Psoas muscle (tissue), 8 donors: ENCODE results near the gene MBOAT7. TPM values are rescaled to one million over a fixed set of nuclear protein-coding genes. Genes with fewer than 3 reads are reported as not detected.

Source experiments
- ATAC-seq, 4 donors: fragments of 200-7000 bp; cut with Tn5 transposase; one replicate each; pipeline ENCODE4 v1.9.1; 2020; ENCODE audit warnings: moderate library complexity in 3 of 4, mild to moderate bottlenecking in 2 of 4
- DNase-seq, 2 donors: peaks; one replicate each; pipeline ENCODE4 v3.0.0-alpha.2; 2020
- H3K27ac ChIP-seq: fragments of 200-600 bp; one replicate; pipeline ENCODE4 v1.8.0; 2022
- H3K27me3 ChIP-seq, 3 donors: fragments of 200-600 bp in 1 of 3; one replicate each; pipeline versions ENCODE4 v1.6.1 to v1.8.0; 2013 to 2022; ENCODE audit warnings: low read length in 2 of 3, mild to moderate bottlenecking in 2 of 3, moderate library complexity in 1 of 3; ENCODE audit not compliant: insufficient read depth in 3 of 3
- H3K36me3 ChIP-seq, 2 donors: fragments of 200-600 bp in 1 of 2; one replicate each; pipeline versions ENCODE4 v1.6.1 to v1.8.0; 2013 to 2022; ENCODE audit warnings: low read depth in 1 of 2, mild to moderate bottlenecking in 1 of 2, moderate library complexity in 1 of 2; ENCODE audit not compliant: insufficient read depth in 1 of 2
- H3K4me1 ChIP-seq: fragments of 200-600 bp; one replicate; pipeline ENCODE4 v1.8.0; 2022
- H3K4me3 ChIP-seq: fragments of 200-600 bp; one replicate; pipeline ENCODE4 v1.8.0; 2022; ENCODE audit warnings: mild to moderate bottlenecking
- H3K9me3 ChIP-seq: fragments of 200-600 bp; one replicate; pipeline ENCODE4 v1.8.0; 2022
- WGBS, 3 donors: extraction: QIAGEN DNeasy Blood & Tissue Kit; methylation state at CpG; one replicate each; pipeline versions ENCODE4 v1.1.6 to v1.1.7; 2013; 5-methylcytosine and 5-hydroxymethylcytosine counted together
- intact Hi-C, 2 donors: fragments of 100-400 bp; cut with DNase I; formaldehyde crosslinking; loops; one replicate each; pipeline versions ENCODE4 v1.11.0 to v1.14.2; 2022
- polyA plus RNA-seq, 3 donors: library from polyadenylated mRNA; stranded (reverse); fragments of 200-250 nt; gene quantifications; one replicate each; pipeline ENCODE4 v1.2.3, GENCODE V29; 2013
- total RNA-seq, 4 donors: library from RNA; stranded (reverse); fragmentation: NEBNext Ultra II Directional in 2 of 4; extraction: Animal tissue kit (Norgen Biotek cat#: 25700) in 2 of 4; gene quantifications; one replicate each; pipeline versions ENCODE4 v1.2.1 to v1.2.4, GENCODE V29; 2021 to 2023
- TF ChIP-seq, protein P1 (sequence below): fragments of 200-600 bp; IDR thresholded peaks from one replicate; pipeline ENCODE4 v1.8.0; 2022; ENCODE audit warnings: antibody characterized with exemption
- donor health status: healthy with polysubstance abuse.
- donor health status: DM: no; HTN: no; CAD: no; lungs with moderate emphysema.
- donor health status: Bipolar disorder and iron deficiency.
- donor health status: healthy.
- donor health status: DM: yes; HTN: yes; CAD: no.
- donor health status: DM: no; HTN: no; CAD: no.
- donor health status: DM: no; HTN: no; CAD: no.
- donor health status: DM: yes; HTN: yes; CAD: no.

MBOAT7 gene
- total and polyA plus RNA-seq, 7 donors: 6.2 to 17.8 (median 10.1) TPM

DNA sequence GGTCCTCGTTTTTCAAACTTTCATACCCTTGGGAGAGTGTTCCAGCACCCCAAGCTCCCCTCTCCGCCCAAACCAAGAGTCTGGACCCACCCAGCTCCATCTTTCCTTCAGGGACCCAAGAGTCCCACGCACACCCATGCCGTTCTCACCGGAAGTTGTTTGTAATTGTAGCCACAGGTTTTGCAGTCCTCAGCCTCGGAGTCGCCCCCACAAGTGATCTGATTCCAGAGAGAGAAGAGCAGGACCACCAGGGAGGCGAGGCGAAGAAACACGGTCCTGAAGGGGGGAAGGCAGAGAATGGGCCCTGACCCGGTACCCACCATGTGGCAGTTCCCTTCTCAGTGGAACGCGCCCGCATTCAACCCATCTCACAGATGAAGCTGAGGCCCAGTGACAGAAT lies 26.5 kb downstream of the MBOAT7 start:
- TF ChIP-seq, protein P1, sequence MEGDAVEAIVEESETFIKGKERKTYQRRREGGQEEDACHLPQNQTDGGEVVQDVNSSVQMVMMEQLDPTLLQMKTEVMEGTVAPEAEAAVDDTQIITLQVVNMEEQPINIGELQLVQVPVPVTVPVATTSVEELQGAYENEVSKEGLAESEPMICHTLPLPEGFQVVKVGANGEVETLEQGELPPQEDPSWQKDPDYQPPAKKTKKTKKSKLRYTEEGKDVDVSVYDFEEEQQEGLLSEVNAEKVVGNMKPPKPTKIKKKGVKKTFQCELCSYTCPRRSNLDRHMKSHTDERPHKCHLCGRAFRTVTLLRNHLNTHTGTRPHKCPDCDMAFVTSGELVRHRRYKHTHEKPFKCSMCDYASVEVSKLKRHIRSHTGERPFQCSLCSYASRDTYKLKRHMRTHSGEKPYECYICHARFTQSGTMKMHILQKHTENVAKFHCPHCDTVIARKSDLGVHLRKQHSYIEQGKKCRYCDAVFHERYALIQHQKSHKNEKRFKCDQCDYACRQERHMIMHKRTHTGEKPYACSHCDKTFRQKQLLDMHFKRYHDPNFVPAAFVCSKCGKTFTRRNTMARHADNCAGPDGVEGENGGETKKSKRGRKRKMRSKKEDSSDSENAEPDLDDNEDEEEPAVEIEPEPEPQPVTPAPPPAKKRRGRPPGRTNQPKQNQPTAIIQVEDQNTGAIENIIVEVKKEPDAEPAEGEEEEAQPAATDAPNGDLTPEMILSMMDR: no peak
- Histone ChIP-seq H3K4me3 (peak overlapping the region; percentile 55), H3K36me3 (peaks cover 0 to 5% of the 10 kb centered on the region in 2 donors), H3K9me3 (no peaks in the 10 kb centered on the region), H3K4me1 (peaks cover 27% of the 10 kb centered on the region), H3K27ac (no peak overlapping the region), H3K27me3 (peaks cover 0 to 16% (median 0%) of the 10 kb centered on the region in 3 donors)
- ATAC-seq: no peak
- intact Hi-C loops: loop anchor here in 1 of 2 donors (10.0 kb wide), 1 partner anchor 232 kb away; no protein-coding TSS in a partner anchor
- DNase-seq: no peak
- 66 to 80% (median 71%) methylated on average over 14 of the region's 14 CpGs for WGBS, 3 donors

DNA sequence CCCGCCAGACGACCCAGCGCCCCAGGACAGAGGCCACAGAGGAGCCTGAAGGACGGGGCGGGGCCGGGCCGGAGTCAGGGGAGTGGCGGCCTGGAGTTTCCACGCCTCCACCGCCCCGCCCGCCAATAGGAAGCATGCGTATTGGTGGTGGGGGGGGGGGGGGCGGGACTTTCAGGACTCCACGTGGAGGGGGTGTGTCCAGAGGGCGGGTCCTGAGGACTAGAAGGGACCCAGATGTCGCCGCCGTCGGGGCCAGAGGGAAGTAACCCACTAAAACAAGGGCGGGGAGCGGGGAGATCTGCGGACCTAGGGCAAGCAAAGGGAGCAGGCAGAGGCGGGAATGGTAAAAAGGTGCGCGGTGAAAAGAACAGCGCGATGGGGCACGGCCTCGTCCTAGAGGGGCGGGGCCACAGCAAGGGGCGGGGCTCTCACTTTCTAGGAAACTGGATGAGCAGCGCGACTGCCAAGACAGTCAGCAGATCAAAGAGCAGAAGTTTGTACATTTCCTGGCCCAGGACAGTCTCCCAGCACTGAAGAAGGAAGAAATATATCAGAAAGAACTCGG lies 27.1 kb downstream of the MBOAT7 start:
- H3K9me3 ChIP-seq: no peaks in the 10 kb centered on the region
- TF ChIP-seq, protein P1: no peak
- 4 to 5% (median 5%) methylated on average over 29 to 35 of the region's 35 CpGs for WGBS, 3 donors
- H3K36me3 ChIP-seq: peaks cover 0 to 10% of the 10 kb centered on the region in 2 donors
- intact Hi-C loops: loop anchor here in 1 of 2 donors (10.0 kb wide), 1 partner anchor 232 kb away; no protein-coding TSS in a partner anchor
- no peak overlapping the region for H3K27ac ChIP-seq
- ATAC-seq: peak; percentile 17 to 43 (median 40)
- peak; percentile 86 to 90 for DNase-seq
- H3K4me1 ChIP-seq: peaks cover 27% of the 10 kb centered on the region
- H3K27me3 ChIP-seq: peaks cover 0 to 16% (median 0%) of the 10 kb centered on the region in 3 donors
- peak overlapping the region; percentile 55 for H3K4me3 ChIP-seq

DNA sequence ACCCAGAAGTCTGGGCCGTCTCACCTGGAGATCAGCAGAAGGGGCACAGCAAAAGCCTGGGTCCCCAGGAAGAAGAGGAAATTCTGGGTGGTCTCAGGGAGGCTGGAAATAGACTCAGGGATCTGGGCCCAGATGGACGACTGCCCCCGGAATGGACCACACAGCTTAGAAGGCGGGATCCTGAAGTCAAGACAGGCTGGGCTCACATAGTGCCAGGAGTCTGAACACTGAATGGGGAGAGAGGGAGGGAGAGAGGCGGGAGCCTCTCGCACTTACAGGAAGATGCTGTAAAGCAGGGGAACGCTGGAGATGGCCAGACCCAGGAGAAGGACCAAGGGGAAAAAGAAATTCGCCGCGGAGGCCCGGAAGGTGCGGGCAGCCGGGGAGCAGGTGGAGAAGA lies 28.5 kb downstream of the MBOAT7 start:
- Histone ChIP-seq H3K36me3 (peaks cover 2 to 25% of the 10 kb centered on the region in 2 donors), H3K4me1 (peaks cover 27% of the 10 kb centered on the region), H3K9me3 (no peaks in the 10 kb centered on the region), H3K27me3 (peaks cover 0 to 9% (median 0%) of the 10 kb centered on the region in 3 donors), H3K27ac (no peak overlapping the region), H3K4me3 (peak overlapping the region; percentile 89)
- 41 to 49% (median 48%) methylated on average over 12 to 13 of the region's 13 CpGs for WGBS, 3 donors
- TF ChIP-seq, protein P1: no peak
- intact Hi-C loops: loop anchor here in 1 of 2 donors (10.0 kb wide), 1 partner anchor 234 kb away; no protein-coding TSS in a partner anchor
- ATAC-seq (no peak), DNase-seq (no peak)

DNA sequence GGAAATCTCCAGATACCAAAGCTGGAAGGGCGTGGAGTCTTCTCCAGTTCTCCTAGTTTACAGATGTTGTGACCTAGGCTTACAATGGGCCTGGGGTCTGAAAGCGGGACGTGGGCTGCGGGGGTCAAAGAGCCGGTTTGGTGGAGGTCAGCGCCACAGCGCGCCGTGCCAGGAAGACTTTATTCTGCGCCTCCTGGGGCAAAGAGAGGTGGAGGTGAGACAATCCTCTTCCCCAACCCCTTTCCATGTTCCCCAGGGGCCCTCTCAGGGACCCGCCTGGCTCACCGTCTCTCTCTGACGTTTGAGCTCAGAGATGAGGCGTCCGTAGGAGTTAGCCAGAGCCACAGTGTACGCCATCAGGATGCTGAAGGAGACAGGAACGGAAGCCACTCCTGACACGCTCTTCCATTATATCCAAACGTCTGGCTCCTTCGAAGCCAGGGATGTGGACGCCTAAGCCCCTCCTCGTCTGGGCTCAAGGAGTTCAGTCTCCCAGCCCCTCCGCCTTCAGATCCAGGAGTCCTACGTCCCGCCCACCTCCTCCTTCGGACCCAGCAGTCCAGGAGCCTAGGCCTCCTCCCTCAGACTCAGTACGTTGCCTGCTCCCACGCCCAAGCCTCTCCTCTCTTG lies 29.1 kb downstream of the MBOAT7 start:
- H3K36me3 ChIP-seq: peaks cover 6 to 31% of the 10 kb centered on the region in 2 donors
- ATAC-seq: no peak
- intact Hi-C loops: loop anchor here in 1 of 2 donors (10.0 kb wide), 1 partner anchor 235 kb away; no protein-coding TSS in a partner anchor
- WGBS, 3 donors: 2 to 3% (median 2%) methylated on average over 28 of the region's 28 CpGs
- TF ChIP-seq, protein P1: no peak
- no peaks in the 10 kb centered on the region for H3K9me3 ChIP-seq
- peak overlapping the region; percentile 82 for H3K27ac ChIP-seq
- peak overlapping the region; percentile 89 for H3K4me3 ChIP-seq
- H3K27me3 ChIP-seq: peaks cover 0 to 6% (median 0%) of the 10 kb centered on the region in 3 donors
- H3K4me1 ChIP-seq: peaks cover 27% of the 10 kb centered on the region
- DNase-seq: no peak
